Type B pancreatic cell (in vitro differentiated cells): Measurements from ENCODE around the gene CCN5. TPM values are rescaled to one million over a fixed set of nuclear protein-coding genes. Genes with fewer than 3 reads are reported as not detected.

Experiments
- DNase-seq: peaks from one replicate; pipeline ENCODE4 v3.0.0; 2021; ENCODE audit warnings: mixed read lengths; ENCODE audit not compliant: unreplicated experiment; ENCODE audit errors: extremely low spot score
- H3K27ac Mint-ChIP-seq: 2 replicates; pipeline ENCODE4 v1.8.0; 2021; ENCODE audit warnings: mild to moderate bottlenecking, mixed read lengths
- H3K27me3 Mint-ChIP-seq: 2 replicates; pipeline ENCODE4 v1.8.0; 2021; ENCODE audit warnings: mixed read lengths
- H3K36me3 Mint-ChIP-seq: 2 replicates; pipeline ENCODE4 v1.8.0; 2021; ENCODE audit warnings: mixed read lengths
- H3K4me1 Mint-ChIP-seq: one replicate; pipeline ENCODE4 v1.8.0; 2021; ENCODE audit warnings: mixed read lengths; ENCODE audit not compliant: unreplicated experiment
- H3K4me3 Mint-ChIP-seq: 2 replicates; pipeline ENCODE4 v1.8.0; 2021; ENCODE audit warnings: mild to moderate bottlenecking, mixed read lengths
- H3K9me3 Mint-ChIP-seq: 2 replicates; pipeline ENCODE4 v1.8.0; 2021; ENCODE audit warnings: mixed read lengths
- CTCF ChIP-seq: fragments of 200-600 bp; sonication (generic); conservative IDR thresholded peaks from 2 replicates; pipeline ENCODE4 v1.5.0; 2021; ENCODE audit warnings: antibody characterized with exemption, mild to moderate bottlenecking
- total RNA-seq: library from RNA; stranded (reverse); gene quantifications from 2 replicates; pipeline ENCODE4 v1.2.1, GENCODE V29; 2021; ENCODE audit warnings: low replicate concordance

Gene CCN5
- total RNA-seq, 1 donor from 2014 or later = not detected

- Mint-ChIP-seq H3K36me3 (no peaks in the 10 kb centered on the region), H3K4me1 (peaks cover 10% of the 10 kb centered on the region), H3K27ac (no peak overlapping the region), H3K9me3 (no peaks in the 10 kb centered on the region), H3K27me3 (peaks cover 5% of the 10 kb centered on the region), H3K4me3 (no peak overlapping the region)
- TF ChIP-seq CTCF = no peak
- no peak for DNase-seq
These were observed 15.3 kb downstream of the CCN5 start for GRCh38 chr20:44730441-44730840.

GRCh38 chr20:44731657-44732056 lies 16.5 kb downstream of the CCN5 start:
- H3K4me3 Mint-ChIP-seq = no peak overlapping the region
- H3K4me1 Mint-ChIP-seq = peaks cover 15% of the 10 kb centered on the region
- peaks cover 4% of the 10 kb centered on the region for H3K36me3 Mint-ChIP-seq
- no peak overlapping the region for H3K27ac Mint-ChIP-seq
- H3K9me3 Mint-ChIP-seq = peaks cover 7% of the 10 kb centered on the region
- no peak for TF ChIP-seq CTCF
- DNase-seq = no peak
- H3K27me3 Mint-ChIP-seq = peaks cover 8% of the 10 kb centered on the region

- peaks cover 8% of the 10 kb centered on the region for H3K27me3 Mint-ChIP-seq
- H3K4me1 Mint-ChIP-seq = peaks cover 15% of the 10 kb centered on the region
- no peak overlapping the region for H3K4me3 Mint-ChIP-seq
- H3K9me3 Mint-ChIP-seq = peaks cover 9% of the 10 kb centered on the region
- TF ChIP-seq CTCF = no peak
- H3K36me3 Mint-ChIP-seq = peaks cover 4% of the 10 kb centered on the region
- no peak overlapping the region for H3K27ac Mint-ChIP-seq
- no peak for DNase-seq
These were observed 17.2 kb downstream of the CCN5 start for GRCh38 chr20:44732327-44732726.

- H3K9me3 Mint-ChIP-seq = peaks cover 9% of the 10 kb centered on the region
- no peak overlapping the region for H3K4me3 Mint-ChIP-seq
- H3K36me3 Mint-ChIP-seq = peaks cover 4% of the 10 kb centered on the region
- TF ChIP-seq CTCF = peak; percentile 80
- peaks cover 15% of the 10 kb centered on the region for H3K4me1 Mint-ChIP-seq
- peak overlapping the region; percentile 54 for H3K27ac Mint-ChIP-seq
- no peak for DNase-seq
- peaks cover 8% of the 10 kb centered on the region for H3K27me3 Mint-ChIP-seq
These were observed 18.3 kb downstream of the CCN5 start for GRCh38 chr20:44733341-44734069.

GRCh38 chr20:44734938-44735337 lies 19.8 kb downstream of the CCN5 start:
- peaks cover 4% of the 10 kb centered on the region for H3K36me3 Mint-ChIP-seq
- peak; percentile 50 for TF ChIP-seq CTCF
- H3K4me3 Mint-ChIP-seq = no peak overlapping the region
- no peak overlapping the region for H3K27ac Mint-ChIP-seq
- peaks cover 10% of the 10 kb centered on the region for H3K27me3 Mint-ChIP-seq
- peaks cover 10% of the 10 kb centered on the region for H3K4me1 Mint-ChIP-seq
- no peak for DNase-seq
- peaks cover 9% of the 10 kb centered on the region for H3K9me3 Mint-ChIP-seq

- no peak for DNase-seq
- peaks cover 14% of the 10 kb centered on the region for H3K27me3 Mint-ChIP-seq
- H3K36me3 Mint-ChIP-seq = peaks cover 4% of the 10 kb centered on the region
- peaks cover 10% of the 10 kb centered on the region for H3K4me1 Mint-ChIP-seq
- peak overlapping the region; percentile 79 for H3K4me3 Mint-ChIP-seq
- no peak for TF ChIP-seq CTCF
- peak overlapping the region; percentile 78 for H3K27ac Mint-ChIP-seq
- H3K9me3 Mint-ChIP-seq = peaks cover 9% of the 10 kb centered on the region
These were observed 20.6 kb downstream of the CCN5 start for GRCh38 chr20:44735816-44736169.
